ENCODE results near the gene TMEM171.

The TMEM171 gene

GRCh38 chr5:73135429-73136054, 15.2 kb downstream of the TMEM171 start:
- H3K4me1 Mint-ChIP-seq: no peaks in the 10 kb centered on the region
- no peaks in the 10 kb centered on the region for H3K36me3 Mint-ChIP-seq
- no peak overlapping the region for H3K27ac Mint-ChIP-seq
- peaks cover 43% of the 10 kb centered on the region for H3K27me3 Mint-ChIP-seq
- H3K9me3 Mint-ChIP-seq: no peaks in the 10 kb centered on the region
- H3K4me3 Mint-ChIP-seq: no peak overlapping the region

GRCh38 chr5:73136055-73136562, 15.7 kb downstream of the TMEM171 start:
- Mint-ChIP-seq H3K36me3 (no peaks in the 10 kb centered on the region), H3K27ac (no peak overlapping the region), H3K4me3 (no peak overlapping the region), H3K27me3 (peaks cover 45% of the 10 kb centered on the region), H3K9me3 (no peaks in the 10 kb centered on the region), H3K4me1 (no peaks in the 10 kb centered on the region)

- Mint-ChIP-seq H3K27me3 (peaks cover 53% of the 10 kb centered on the region), H3K36me3 (no peaks in the 10 kb centered on the region), H3K4me3 (no peak overlapping the region), H3K27ac (no peak overlapping the region), H3K4me1 (no peaks in the 10 kb centered on the region), H3K9me3 (no peaks in the 10 kb centered on the region)
These were observed 17.5 kb downstream of the TMEM171 start for GRCh38 chr5:73137563-73138530.

GRCh38 chr5:73139485-73139884, 19.1 kb downstream of the TMEM171 start:
- no peak overlapping the region for H3K27ac Mint-ChIP-seq
- H3K4me1 Mint-ChIP-seq: no peaks in the 10 kb centered on the region
- H3K4me3 Mint-ChIP-seq: no peak overlapping the region
- H3K27me3 Mint-ChIP-seq: peaks cover 56% of the 10 kb centered on the region
- H3K9me3 Mint-ChIP-seq: no peaks in the 10 kb centered on the region
- no peaks in the 10 kb centered on the region for H3K36me3 Mint-ChIP-seq

- Mint-ChIP-seq H3K27ac (no peak overlapping the region), H3K36me3 (no peaks in the 10 kb centered on the region), H3K4me1 (no peaks in the 10 kb centered on the region), H3K9me3 (no peaks in the 10 kb centered on the region), H3K4me3 (no peak overlapping the region), H3K27me3 (peaks cover 53% of the 10 kb centered on the region)
These were observed 20.4 kb downstream of the TMEM171 start for GRCh38 chr5:73140801-73141200.

- Mint-ChIP-seq H3K27ac (no peak overlapping the region), H3K36me3 (no peaks in the 10 kb centered on the region), H3K27me3 (peaks cover 57% of the 10 kb centered on the region), H3K4me3 (no peak overlapping the region), H3K4me1 (no peaks in the 10 kb centered on the region), H3K9me3 (no peaks in the 10 kb centered on the region)
These were observed 21.7 kb downstream of the TMEM171 start for GRCh38 chr5:73142035-73142434.

- Mint-ChIP-seq H3K27ac (no peak overlapping the region), H3K4me1 (no peaks in the 10 kb centered on the region), H3K36me3 (no peaks in the 10 kb centered on the region), H3K9me3 (no peaks in the 10 kb centered on the region), H3K4me3 (no peak overlapping the region), H3K27me3 (peaks cover 51% of the 10 kb centered on the region)
These were observed 23.3 kb downstream of the TMEM171 start for GRCh38 chr5:73143716-73144115.

- Mint-ChIP-seq H3K4me1 (no peaks in the 10 kb centered on the region), H3K9me3 (no peaks in the 10 kb centered on the region), H3K27me3 (peaks cover 61% of the 10 kb centered on the region), H3K27ac (no peak overlapping the region), H3K4me3 (no peak overlapping the region), H3K36me3 (no peaks in the 10 kb centered on the region)
These were observed 29.2 kb downstream of the TMEM171 start for GRCh38 chr5:73149540-73149939.

- no peak overlapping the region for H3K4me3 Mint-ChIP-seq
- H3K4me1 Mint-ChIP-seq: no peaks in the 10 kb centered on the region
- no peaks in the 10 kb centered on the region for H3K36me3 Mint-ChIP-seq
- H3K9me3 Mint-ChIP-seq: no peaks in the 10 kb centered on the region
- H3K27ac Mint-ChIP-seq: no peak overlapping the region
- peaks cover 60% of the 10 kb centered on the region for H3K27me3 Mint-ChIP-seq
These were observed 30.5 kb downstream of the TMEM171 start for GRCh38 chr5:73150876-73151275.

GRCh38 chr5:73151766-73152410, 31.5 kb downstream of the TMEM171 start:
- peaks cover 62% of the 10 kb centered on the region for H3K27me3 Mint-ChIP-seq
- H3K9me3 Mint-ChIP-seq: no peaks in the 10 kb centered on the region
- no peaks in the 10 kb centered on the region for H3K36me3 Mint-ChIP-seq
- no peak overlapping the region for H3K27ac Mint-ChIP-seq
- no peak overlapping the region for H3K4me3 Mint-ChIP-seq
- H3K4me1 Mint-ChIP-seq: no peaks in the 10 kb centered on the region

GRCh38 chr5:73152411-73153388, 32.3 kb downstream of the TMEM171 start:
- Mint-ChIP-seq H3K27ac (no peak overlapping the region), H3K4me3 (no peak overlapping the region), H3K9me3 (no peaks in the 10 kb centered on the region), H3K4me1 (no peaks in the 10 kb centered on the region), H3K27me3 (peaks cover 64% of the 10 kb centered on the region), H3K36me3 (no peaks in the 10 kb centered on the region)

GRCh38 chr5:73153513-73153912, 33.1 kb downstream of the TMEM171 start:
- Mint-ChIP-seq H3K27me3 (peaks cover 71% of the 10 kb centered on the region), H3K9me3 (no peaks in the 10 kb centered on the region), H3K27ac (no peak overlapping the region), H3K4me3 (no peak overlapping the region), H3K4me1 (peaks cover 8% of the 10 kb centered on the region), H3K36me3 (no peaks in the 10 kb centered on the region)

GRCh38 chr5:73154208-73155006, 34.0 kb downstream of the TMEM171 start:
- Mint-ChIP-seq H3K27ac (no peak overlapping the region), H3K36me3 (no peaks in the 10 kb centered on the region), H3K9me3 (no peaks in the 10 kb centered on the region), H3K27me3 (peaks cover 73% of the 10 kb centered on the region), H3K4me1 (peaks cover 14% of the 10 kb centered on the region), H3K4me3 (no peak overlapping the region)

Measured in activated naive CD4-positive, alpha-beta T cell treated with anti-CD3 and anti-CD28 coated beads, Interleukin-2, amount 50 U/mL, for 24 hours (primary cell).